ENCODE measurements around the gene MRPL2.

MRPL2 gene

GRCh38 chr6:43036712-43037111 is 22.5 kb downstream of the MRPL2 start:
- no peak for TF ChIP-seq USF1 (IDR thresholded peaks at IDR 0.05)
- no peak for TF ChIP-seq EP300 (IDR thresholded peaks at IDR 0.05; ENCODE audit: borderline replicate concordance)
- no peak for TF ChIP-seq MAX (IDR thresholded peaks at IDR 0.05)
- no peak for TF ChIP-seq NFIC (IDR thresholded peaks at IDR 0.05)
- no peak for TF ChIP-seq CEBPB (IDR thresholded peaks at IDR 0.05)
- TF ChIP-seq FOXM1 (IDR thresholded peaks at IDR 0.05; ENCODE audit: borderline replicate concordance, low read depth) = no peak
- no peak for TF ChIP-seq RAD21 (IDR thresholded peaks at IDR 0.05; ENCODE audit: low read depth)
- TF ChIP-seq YY1 (IDR thresholded peaks at IDR 0.05; ENCODE audit: low read depth) = no peak
- TF ChIP-seq CREB1 (IDR thresholded peaks at IDR 0.05; ENCODE audit: low read depth) = no peak
- no peak for TF ChIP-seq TCF12 (IDR thresholded peaks at IDR 0.05; ENCODE audit: low read depth)
- TF ChIP-seq TEAD4 (IDR thresholded peaks at IDR 0.05) = no peak
- no peak for TF ChIP-seq REST (IDR thresholded peaks at IDR 0.05; ENCODE audit: low read depth)
- no peak for TF ChIP-seq ZBTB7A (IDR thresholded peaks at IDR 0.05; ENCODE audit: low read depth)
- TF ChIP-seq TAF1 (IDR thresholded peaks at IDR 0.05; ENCODE audit: low read depth) = no peak
- no peak for TF ChIP-seq EGR1 (IDR thresholded peaks at IDR 0.05)

GRCh38 chr6:43035495-43036194 is 23.6 kb downstream of the MRPL2 start:
- TF ChIP-seq RAD21 (IDR thresholded peaks at IDR 0.05; ENCODE audit: low read depth) = no peak
- TF ChIP-seq USF1 (IDR thresholded peaks at IDR 0.05) = no peak
- TF ChIP-seq TEAD4 (IDR thresholded peaks at IDR 0.05) = no peak
- no peak for TF ChIP-seq NFIC (IDR thresholded peaks at IDR 0.05)
- no peak for TF ChIP-seq TCF12 (IDR thresholded peaks at IDR 0.05; ENCODE audit: low read depth)
- TF ChIP-seq REST (IDR thresholded peaks at IDR 0.05; ENCODE audit: low read depth) = no peak
- no peak for TF ChIP-seq ZBTB7A (IDR thresholded peaks at IDR 0.05; ENCODE audit: low read depth)
- TF ChIP-seq TAF1 (IDR thresholded peaks at IDR 0.05; ENCODE audit: low read depth) = no peak
- TF ChIP-seq CREB1 (IDR thresholded peaks at IDR 0.05; ENCODE audit: low read depth) = no peak
- no peak for TF ChIP-seq YY1 (IDR thresholded peaks at IDR 0.05; ENCODE audit: low read depth)
- no peak for TF ChIP-seq MAX (IDR thresholded peaks at IDR 0.05)
- no peak for TF ChIP-seq FOXM1 (IDR thresholded peaks at IDR 0.05; ENCODE audit: borderline replicate concordance, low read depth)
- no peak for TF ChIP-seq EP300 (IDR thresholded peaks at IDR 0.05; ENCODE audit: borderline replicate concordance)
- no peak for TF ChIP-seq EGR1 (IDR thresholded peaks at IDR 0.05)
- TF ChIP-seq CEBPB (IDR thresholded peaks at IDR 0.05) = no peak

- TF ChIP-seq RAD21 (IDR thresholded peaks at IDR 0.05; ENCODE audit: low read depth) (no peak), MAX (IDR thresholded peaks at IDR 0.05) (no peak), FOXM1 (IDR thresholded peaks at IDR 0.05; ENCODE audit: borderline replicate concordance, low read depth) (no peak), EP300 (IDR thresholded peaks at IDR 0.05; ENCODE audit: borderline replicate concordance) (no peak), CREB1 (IDR thresholded peaks at IDR 0.05; ENCODE audit: low read depth) (no peak), REST (IDR thresholded peaks at IDR 0.05; ENCODE audit: low read depth) (no peak), CEBPB (IDR thresholded peaks at IDR 0.05) (no peak)
Observed at GRCh38 chr6:43034190-43034525, 25.1 kb downstream of the MRPL2 start.

GRCh38 chr6:43033496-43034189 is 25.6 kb downstream of the MRPL2 start:
- TF ChIP-seq ZBTB7A (IDR thresholded peaks at IDR 0.05; ENCODE audit: low read depth) (no peak), MAX (IDR thresholded peaks at IDR 0.05) (no peak), NFIC (IDR thresholded peaks at IDR 0.05) (no peak), FOXM1 (IDR thresholded peaks at IDR 0.05; ENCODE audit: borderline replicate concordance, low read depth) (no peak), REST (IDR thresholded peaks at IDR 0.05; ENCODE audit: low read depth) (no peak), CREB1 (IDR thresholded peaks at IDR 0.05; ENCODE audit: low read depth) (no peak), TCF12 (IDR thresholded peaks at IDR 0.05; ENCODE audit: low read depth) (no peak), TAF1 (IDR thresholded peaks at IDR 0.05; ENCODE audit: low read depth) (no peak), RAD21 (IDR thresholded peaks at IDR 0.05; ENCODE audit: low read depth) (no peak), YY1 (IDR thresholded peaks at IDR 0.05; ENCODE audit: low read depth) (no peak), CEBPB (IDR thresholded peaks at IDR 0.05) (no peak), EGR1 (IDR thresholded peaks at IDR 0.05) (no peak), EP300 (IDR thresholded peaks at IDR 0.05; ENCODE audit: borderline replicate concordance) (no peak), USF1 (IDR thresholded peaks at IDR 0.05) (no peak), TEAD4 (IDR thresholded peaks at IDR 0.05) (no peak)
